SK-N-DZ (cell line): Measurements from ENCODE around the gene RIPK4.
"Not testable (repeated sequence)": the region's sequence is repeated elsewhere in the genome, so short reads cannot be mapped to it uniquely, and the experiment has no call there.

Source experiments
- DNase-seq: peaks from one replicate; pipeline ENCODE4 v3.0.0-alpha.2; 2015; ENCODE audit warnings: low spot score

The RIPK4 gene

GRCh38 chr21:41737651-41738324 is 29.1 kb downstream of the RIPK4 start:
- DNase-seq, result no peak

- no peak for DNase-seq
These were observed 30.4 kb downstream of the RIPK4 start for GRCh38 chr21:41736423-41736822.

GRCh38 chr21:41733951-41734689 is 32.7 kb downstream of the RIPK4 start:
- DNase-seq, result no peak

GRCh38 chr21:41731081-41731480 is 35.8 kb downstream of the RIPK4 start:
- no peak for DNase-seq

- DNase-seq, result no peak
These were observed 36.5 kb downstream of the RIPK4 start for GRCh38 chr21:41730367-41730765.

- no peak for DNase-seq
These were observed 37.0 kb downstream of the RIPK4 start for GRCh38 chr21:41729701-41730366.

GRCh38 chr21:41727784-41728763 is 38.8 kb downstream of the RIPK4 start:
- DNase-seq, result no peak

GRCh38 chr21:41726970-41727783 is 39.7 kb downstream of the RIPK4 start:
- DNase-seq, result no peak

- DNase-seq, result no peak
These were observed 40.3 kb downstream of the RIPK4 start for GRCh38 chr21:41726630-41726969.

GRCh38 chr21:41726058-41726558 is 40.7 kb downstream of the RIPK4 start:
- DNase-seq, result no peak

GRCh38 chr21:41725421-41726031 is 41.3 kb downstream of the RIPK4 start:
- DNase-seq, result no peak

GRCh38 chr21:41723835-41724234 is 43.0 kb downstream of the RIPK4 start:
- DNase-seq, result not testable (repeated sequence)

GRCh38 chr21:41722052-41723018 is 44.5 kb downstream of the RIPK4 start:
- no peak for DNase-seq

GRCh38 chr21:41720250-41720649 is 46.6 kb downstream of the RIPK4 start:
- no peak for DNase-seq

GRCh38 chr21:41719691-41720090 is 47.2 kb downstream of the RIPK4 start:
- DNase-seq, result no peak

- DNase-seq, result no peak
These were observed 49.1 kb downstream of the RIPK4 start for GRCh38 chr21:41717573-41718330.

GRCh38 chr21:41716751-41717150 is 50.1 kb downstream of the RIPK4 start:
- no peak for DNase-seq

GRCh38 chr21:41715649-41716281 is 51.1 kb downstream of the RIPK4 start:
- no peak for DNase-seq
